WTC11 (cell line): ENCODE measurements around the gene SCO1. TPM values are rescaled to one million over a fixed set of nuclear protein-coding genes. Genes with fewer than 3 reads are reported as not detected.

Source experiments
- ATF1 ChIP-seq: sonication (generic); formaldehyde crosslinking; IDR thresholded peaks from 2 replicates; pipeline ENCODE4 v1.8.1; 2023; ENCODE audit warnings: mild to moderate bottlenecking, moderate library complexity, missing genetic modification reagents
- CDX4 ChIP-seq: fragments of 250-450 bp; sonication (Bioruptor Pico); IDR thresholded peaks from 2 replicates; pipeline ENCODE4 v1.9.0; 2021; ENCODE audit warnings: moderate library complexity, mild to moderate bottlenecking, inconsistent platforms, borderline replicate concordance
- CREM ChIP-seq: sonication (generic); formaldehyde crosslinking; IDR thresholded peaks from 2 replicates; pipeline ENCODE4 v1.8.1; 2022; ENCODE audit warnings: mild to moderate bottlenecking, missing genetic modification reagents, moderate library complexity
- ELF4 ChIP-seq: sonication (generic); formaldehyde crosslinking; IDR thresholded peaks from 2 replicates; pipeline ENCODE4 v1.8.1; 2022; ENCODE audit warnings: low read depth, mild to moderate bottlenecking, moderate library complexity, missing genetic modification reagents
- ESRRA ChIP-seq: sonication (generic); formaldehyde crosslinking; IDR thresholded peaks from 2 replicates; pipeline ENCODE4 v1.8.1; 2022; ENCODE audit warnings: mild to moderate bottlenecking, missing genetic modification reagents, borderline replicate concordance
- FOXK1 ChIP-seq: sonication (generic); formaldehyde crosslinking; IDR thresholded peaks from 2 replicates; pipeline ENCODE4 v1.8.0; 2022; ENCODE audit warnings: mild to moderate bottlenecking, moderate library complexity, missing genetic modification reagents
- GRHL2 ChIP-seq: fragments of 250-450 bp; sonication (Bioruptor Pico); IDR thresholded peaks from 2 replicates; pipeline ENCODE4 v1.8.0; 2022; ENCODE audit warnings: mild to moderate bottlenecking, moderate library complexity; ENCODE audit not compliant: insufficient replicate concordance, severe bottlenecking
- IRF2 ChIP-seq: sonication (generic); formaldehyde crosslinking; IDR thresholded peaks from 2 replicates; pipeline ENCODE4 v1.8.0; 2022; ENCODE audit warnings: low read depth, missing genetic modification reagents, borderline replicate concordance
- JAZF1 ChIP-seq: fragments of 250-450 bp; sonication (Bioruptor Pico); IDR thresholded peaks from 2 replicates; pipeline ENCODE4 v1.9.0; 2021; ENCODE audit warnings: moderate library complexity, mild to moderate bottlenecking, inconsistent platforms
- JUN ChIP-seq: sonication (generic); formaldehyde crosslinking; IDR thresholded peaks from 2 replicates; pipeline ENCODE4 v1.8.0; 2023; ENCODE audit warnings: mild to moderate bottlenecking, missing genetic modification reagents
- NFE2L1 ChIP-seq: sonication (generic); formaldehyde crosslinking; IDR thresholded peaks from 2 replicates; pipeline ENCODE4 v1.8.1; 2023; ENCODE audit warnings: missing genetic modification reagents
- PRRX2 ChIP-seq: fragments of 250-450 bp; sonication (Bioruptor Pico); IDR thresholded peaks from 2 replicates; pipeline ENCODE4 v1.8.0; 2021; ENCODE audit warnings: mild to moderate bottlenecking
- RORB ChIP-seq: fragments of 250-450 bp; sonication (Bioruptor Pico); IDR thresholded peaks from 2 replicates; pipeline ENCODE4 v1.9.0; 2021; ENCODE audit warnings: mild to moderate bottlenecking
- SMAD3 ChIP-seq: sonication (generic); formaldehyde crosslinking; IDR thresholded peaks from 2 replicates; pipeline ENCODE4 v1.8.0; 2022; ENCODE audit warnings: missing genetic modification reagents, mild to moderate bottlenecking, borderline replicate concordance
- TCF7 ChIP-seq: sonication (generic); formaldehyde crosslinking; IDR thresholded peaks from 2 replicates; pipeline ENCODE4 v1.8.0; 2022; ENCODE audit warnings: mild to moderate bottlenecking, low read depth, missing genetic modification reagents, moderate library complexity
- ZNF281 ChIP-seq: sonication (generic); formaldehyde crosslinking; IDR thresholded peaks from 2 replicates; pipeline ENCODE4 v1.8.0; 2023; ENCODE audit warnings: mild to moderate bottlenecking, missing genetic modification reagents
- ZNF416 ChIP-seq: fragments of 250-450 bp; sonication (Bioruptor Pico); IDR thresholded peaks from 2 replicates; pipeline ENCODE4 v1.9.0; 2021; ENCODE audit warnings: mild to moderate bottlenecking, inconsistent platforms
- ZNF423 ChIP-seq: fragments of 250-450 bp; sonication (Bioruptor Pico); IDR thresholded peaks from 2 replicates; pipeline ENCODE4 v2.1.2; 2022; ENCODE audit warnings: mild to moderate bottlenecking, moderate library complexity
- ZNF532 ChIP-seq: fragments of 250-450 bp; sonication (Bioruptor Pico); IDR thresholded peaks from 2 replicates; pipeline ENCODE4 v1.9.0; 2021; ENCODE audit warnings: mild to moderate bottlenecking, borderline replicate concordance
- ZNF671 ChIP-seq: fragments of 250-450 bp; sonication (Bioruptor Pico); IDR thresholded peaks from 2 replicates; pipeline ENCODE4 v1.8.0; 2021; ENCODE audit warnings: mild to moderate bottlenecking
- total RNA-seq: library from RNA; stranded (reverse); gene quantifications from 3 replicates; pipeline ENCODE4 v1.2.3, GENCODE V29; 2021
- TF ChIP-seq, protein P1 (sequence below): sonication (generic); formaldehyde crosslinking; IDR thresholded peaks from 2 replicates; pipeline ENCODE4 v1.8.1; 2022; ENCODE audit warnings: missing genetic modification reagents, borderline replicate concordance
- TF ChIP-seq, protein P2 (sequence below): sonication (generic); formaldehyde crosslinking; IDR thresholded peaks from 2 replicates; pipeline ENCODE4 v1.8.1; 2023; ENCODE audit warnings: mild to moderate bottlenecking, missing genetic modification reagents, borderline replicate concordance
- TF ChIP-seq, protein P3 (sequence below): fragments of 250-450 bp; sonication (Bioruptor Pico); IDR thresholded peaks from 2 replicates; pipeline ENCODE4 v2.1.2; 2022; ENCODE audit warnings: mild to moderate bottlenecking, moderate library complexity

Gene SCO1
- total RNA-seq, 1 experiment from 2014 or later, result 63.8 TPM

- TF ChIP-seq ZNF532 (CRISPR knock-in tag) (no peak), CREM (CRISPR knock-in tag) (no peak), FOXK1 (CRISPR knock-in tag) (peak; percentile 84), JAZF1 (no peak), JUN (0 out of 2 replicates have a peak, but pooled peaks have one; percentile 10), CDX4 (CRISPR knock-in tag) (no peak), ESRRA (CRISPR knock-in tag) (no peak), RORB (CRISPR knock-in tag) (no peak), SMAD3 (CRISPR knock-in tag) (no peak), ZNF671 (CRISPR knock-in tag) (no peak; the same call in 1 of the 2 replicates), NFE2L1 (peak; percentile 59; the same call in 1 of the 2 replicates), ZNF281 (peak; percentile 53; the same call in 1 of the 2 replicates), ATF1 (CRISPR knock-in tag) (no peak), PRRX2 (CRISPR knock-in tag) (no peak), ZNF416 (CRISPR knock-in tag) (peak; percentile 67; the same call in 1 of the 2 replicates), ELF4 (CRISPR knock-in tag) (no peak), TCF7 (CRISPR knock-in tag) (peak; percentile 80; the same call in 1 of the 2 replicates), GRHL2 (CRISPR knock-in tag) (no peak), ZNF423 (CRISPR knock-in tag) (no peak), IRF2 (CRISPR knock-in tag) (no peak)
- TF ChIP-seq, protein P1, sequence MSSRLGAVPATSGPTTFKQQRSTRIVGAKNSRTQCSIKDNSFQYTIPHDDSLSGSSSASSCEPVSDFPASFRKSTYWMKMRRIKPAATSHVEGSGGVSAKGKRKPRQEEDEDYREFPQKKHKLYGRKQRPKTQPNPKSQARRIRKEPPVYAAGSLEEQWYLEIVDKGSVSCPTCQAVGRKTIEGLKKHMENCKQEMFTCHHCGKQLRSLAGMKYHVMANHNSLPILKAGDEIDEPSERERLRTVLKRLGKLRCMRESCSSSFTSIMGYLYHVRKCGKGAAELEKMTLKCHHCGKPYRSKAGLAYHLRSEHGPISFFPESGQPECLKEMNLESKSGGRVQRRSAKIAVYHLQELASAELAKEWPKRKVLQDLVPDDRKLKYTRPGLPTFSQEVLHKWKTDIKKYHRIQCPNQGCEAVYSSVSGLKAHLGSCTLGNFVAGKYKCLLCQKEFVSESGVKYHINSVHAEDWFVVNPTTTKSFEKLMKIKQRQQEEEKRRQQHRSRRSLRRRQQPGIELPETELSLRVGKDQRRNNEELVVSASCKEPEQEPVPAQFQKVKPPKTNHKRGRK (CRISPR knock-in tag), result no peak
- TF ChIP-seq, protein P2, sequence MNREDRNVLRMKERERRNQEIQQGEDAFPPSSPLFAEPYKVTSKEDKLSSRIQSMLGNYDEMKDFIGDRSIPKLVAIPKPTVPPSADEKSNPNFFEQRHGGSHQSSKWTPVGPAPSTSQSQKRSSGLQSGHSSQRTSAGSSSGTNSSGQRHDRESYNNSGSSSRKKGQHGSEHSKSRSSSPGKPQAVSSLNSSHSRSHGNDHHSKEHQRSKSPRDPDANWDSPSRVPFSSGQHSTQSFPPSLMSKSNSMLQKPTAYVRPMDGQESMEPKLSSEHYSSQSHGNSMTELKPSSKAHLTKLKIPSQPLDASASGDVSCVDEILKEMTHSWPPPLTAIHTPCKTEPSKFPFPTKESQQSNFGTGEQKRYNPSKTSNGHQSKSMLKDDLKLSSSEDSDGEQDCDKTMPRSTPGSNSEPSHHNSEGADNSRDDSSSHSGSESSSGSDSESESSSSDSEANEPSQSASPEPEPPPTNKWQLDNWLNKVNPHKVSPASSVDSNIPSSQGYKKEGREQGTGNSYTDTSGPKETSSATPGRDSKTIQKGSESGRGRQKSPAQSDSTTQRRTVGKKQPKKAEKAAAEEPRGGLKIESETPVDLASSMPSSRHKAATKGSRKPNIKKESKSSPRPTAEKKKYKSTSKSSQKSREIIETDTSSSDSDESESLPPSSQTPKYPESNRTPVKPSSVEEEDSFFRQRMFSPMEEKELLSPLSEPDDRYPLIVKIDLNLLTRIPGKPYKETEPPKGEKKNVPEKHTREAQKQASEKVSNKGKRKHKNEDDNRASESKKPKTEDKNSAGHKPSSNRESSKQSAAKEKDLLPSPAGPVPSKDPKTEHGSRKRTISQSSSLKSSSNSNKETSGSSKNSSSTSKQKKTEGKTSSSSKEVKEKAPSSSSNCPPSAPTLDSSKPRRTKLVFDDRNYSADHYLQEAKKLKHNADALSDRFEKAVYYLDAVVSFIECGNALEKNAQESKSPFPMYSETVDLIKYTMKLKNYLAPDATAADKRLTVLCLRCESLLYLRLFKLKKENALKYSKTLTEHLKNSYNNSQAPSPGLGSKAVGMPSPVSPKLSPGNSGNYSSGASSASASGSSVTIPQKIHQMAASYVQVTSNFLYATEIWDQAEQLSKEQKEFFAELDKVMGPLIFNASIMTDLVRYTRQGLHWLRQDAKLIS (CRISPR knock-in tag), result no peak
- TF ChIP-seq, protein P3, sequence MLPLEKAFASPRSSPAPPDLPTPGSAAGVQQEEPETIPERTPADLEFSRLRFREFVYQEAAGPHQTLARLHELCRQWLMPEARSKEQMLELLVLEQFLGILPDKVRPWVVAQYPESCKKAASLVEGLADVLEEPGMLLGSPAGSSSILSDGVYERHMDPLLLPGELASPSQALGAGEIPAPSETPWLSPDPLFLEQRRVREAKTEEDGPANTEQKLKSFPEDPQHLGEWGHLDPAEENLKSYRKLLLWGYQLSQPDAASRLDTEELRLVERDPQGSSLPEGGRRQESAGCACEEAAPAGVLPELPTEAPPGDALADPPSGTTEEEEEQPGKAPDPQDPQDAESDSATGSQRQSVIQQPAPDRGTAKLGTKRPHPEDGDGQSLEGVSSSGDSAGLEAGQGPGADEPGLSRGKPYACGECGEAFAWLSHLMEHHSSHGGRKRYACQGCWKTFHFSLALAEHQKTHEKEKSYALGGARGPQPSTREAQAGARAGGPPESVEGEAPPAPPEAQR (CRISPR knock-in tag), result no peak
Observed at GRCh38 chr17:10729334-10730193, 32.2 kb upstream of the SCO1 start, which contains the start of gene TMEM220 (continued).
